Endothelial cell of umbilical vein (primary cell): Measurements from ENCODE around the gene TP53. TPM values are rescaled to one million over a fixed set of nuclear protein-coding genes. Genes with fewer than 3 reads are reported as not detected.
A peak's percentile ranks its signal among the peaks of the same experiment; 100 is the strongest.

Experiments
- BruUV-seq: library from RNA; stranded (reverse); fragments of 400-500 nt; replicated peaks from 2 replicates; lab custom pipeline; 2021; lab: Mats Ljungman, UMichigan
- CTCF ChIA-PET: fragments of 300-600, 350-600 bp; sonication (Branson Sonifier 250); formaldehyde crosslinking; loops from one replicate; lab custom pipeline; 2021; ENCODE audit warnings: antibody characterized with exemption, inconsistent platforms; lab: Charles Lee
- POLR2A ChIA-PET: fragments of 300-600, 350-600 bp; sonication (Branson Sonifier 250); formaldehyde crosslinking; loops from one replicate; lab custom pipeline; 2021; ENCODE audit warnings: antibody characterized with exemption, inconsistent platforms; lab: Charles Lee
- DNase-seq: peaks from one replicate; pipeline ENCODE4 v3.0.0-alpha.2; 2011; ENCODE audit warnings: low read depth, low spot score
- FAIRE-seq: peaks from 2 replicates; lab custom pipeline; 2011; peaks lifted over from hg19 to GRCh38; lab: Jason Lieb, UNC
- H2AFZ ChIP-seq: 2 replicates; pipeline ENCODE4 v1.6.0; 2012; ENCODE audit warnings: low read depth, low read length, control low read depth, inconsistent platforms
- H3K27ac ChIP-seq: 2 replicates; pipeline ENCODE4 v1.5.1; 2011; ENCODE audit warnings: low read depth, mild to moderate bottlenecking, control low read depth, low read length, moderate library complexity; ENCODE audit not compliant: insufficient read depth
- H3K27me3 ChIP-seq, 2 experiments: 2 replicates each; pipeline versions ENCODE4 v1.6.0 to v1.6.1; 2011; ENCODE audit warnings: low read length in 2 of 2, mixed read lengths in 1 of 2; ENCODE audit not compliant: control insufficient read depth in 2 of 2, insufficient read depth in 2 of 2
- H3K36me3 ChIP-seq, 2 experiments: 2 replicates in 1 of 2; 3 replicates in 1 of 2; pipeline ENCODE4 v1.5.1; 2011; ENCODE audit warnings: low read length in 2 of 2, mild to moderate bottlenecking in 1 of 2, moderate library complexity in 1 of 2; ENCODE audit not compliant: control insufficient read depth in 2 of 2, insufficient read depth in 2 of 2; ENCODE audit errors: extremely low read depth in 1 of 2
- H3K4me1 ChIP-seq: 3 replicates; pipeline ENCODE4 v1.5.1; 2011; ENCODE audit warnings: mild to moderate bottlenecking, low read length; ENCODE audit not compliant: control insufficient read depth, insufficient read depth; ENCODE audit errors: extremely low read depth
- H3K4me2 ChIP-seq: 2 replicates; pipeline ENCODE4 v1.6.1; 2011; ENCODE audit warnings: low read length, control low read depth, mixed read lengths; ENCODE audit not compliant: insufficient read depth
- H3K4me3 ChIP-seq, 3 experiments: fragments of 200-600 bp in 1 of 3; sonication (generic), shearing (Covaris generic) in 1 of 3; replicated peaks in 1 of 3; 2 replicates each; pipeline ENCODE4 v1.5.1; 2011 to 2016; ENCODE audit warnings: control low read depth in 3 of 3, low read length in 3 of 3, mild to moderate bottlenecking in 2 of 3, inconsistent platforms in 1 of 3, low read depth in 1 of 3, moderate library complexity in 1 of 3; ENCODE audit not compliant: insufficient read depth in 1 of 3
- H3K79me2 ChIP-seq: 2 replicates; pipeline ENCODE4 v1.6.0; 2012; ENCODE audit warnings: low read length, inconsistent platforms; ENCODE audit not compliant: control insufficient read depth, insufficient read depth
- H3K9ac ChIP-seq: replicated peaks from 2 replicates; pipeline ENCODE3; 2011; ENCODE audit warnings: low read length, control low read depth; ENCODE audit not compliant: insufficient read depth; ENCODE audit errors: extremely low read depth
- H3K9me1 ChIP-seq: replicated peaks from 3 replicates; pipeline ENCODE4 v1.6.0; 2011; ENCODE audit warnings: mild to moderate bottlenecking, low read length; ENCODE audit not compliant: control insufficient read depth, insufficient read depth; ENCODE audit errors: extremely low read depth
- H3K9me3 ChIP-seq: replicated peaks from 2 replicates; pipeline ENCODE4 v1.5.1; 2012; ENCODE audit warnings: low read length, inconsistent platforms; ENCODE audit not compliant: control insufficient read depth, insufficient read depth
- H4K20me1 ChIP-seq: replicated peaks from 2 replicates; pipeline ENCODE3; 2011; ENCODE audit warnings: mild to moderate bottlenecking, low read length; ENCODE audit not compliant: control insufficient read depth, insufficient read depth; ENCODE audit errors: extremely low read depth
- CTCF ChIP-seq, 2 donors: IDR thresholded peaks; 1 replicate in 1 of 2; 2 replicates in 1 of 2; pipeline ENCODE4 v1.5.1; 2011; ENCODE audit warnings: low read length in 2 of 2, mild to moderate bottlenecking in 2 of 2, moderate library complexity in 2 of 2, control low read depth in 1 of 2, inconsistent platforms in 1 of 2, low read depth in 1 of 2; ENCODE audit not compliant: insufficient read depth in 1 of 2; ENCODE audit errors: extremely low read depth in 1 of 2
- EZH2 ChIP-seq: IDR thresholded peaks from 2 replicates; pipeline ENCODE4 v1.6.1; 2012; ENCODE audit warnings: borderline replicate concordance, low read depth, mild to moderate bottlenecking, moderate library complexity, low read length, inconsistent platforms; ENCODE audit not compliant: severe bottlenecking
- FOS ChIP-seq: IDR thresholded peaks from 2 replicates; pipeline ENCODE4 v1.6.1; 2011; ENCODE audit warnings: mild to moderate bottlenecking, low read length, moderate library complexity, borderline replicate concordance; ENCODE audit not compliant: insufficient read depth
- GATA2 ChIP-seq: IDR thresholded peaks from 2 replicates; pipeline ENCODE4 v1.7.0; 2011; ENCODE audit warnings: low read depth, mild to moderate bottlenecking, moderate library complexity, mixed read lengths, low read length; ENCODE audit not compliant: insufficient read length, insufficient read depth
- JUN ChIP-seq: IDR thresholded peaks from 2 replicates; pipeline ENCODE4 v1.6.1; 2011; ENCODE audit warnings: borderline replicate concordance, low read depth; ENCODE audit not compliant: insufficient read length, insufficient read depth
- MAX ChIP-seq: IDR thresholded peaks from 2 replicates; pipeline ENCODE4 v1.6.1; 2011; ENCODE audit not compliant: insufficient read depth, insufficient read length
- MYC ChIP-seq: IDR thresholded peaks from one replicate; pipeline ENCODE4 v1.6.1; 2011; ENCODE audit warnings: mild to moderate bottlenecking, low read depth, low read length
- POLR2A ChIP-seq: IDR thresholded peaks from 2 replicates; pipeline ENCODE4 v1.6.1; 2012; ENCODE audit warnings: low read depth, mild to moderate bottlenecking, control low read depth, low read length
- POLR2AphosphoS5 ChIP-seq: IDR thresholded peaks from 2 replicates; pipeline ENCODE4 v1.6.1; 2012; ENCODE audit warnings: low read depth, mild to moderate bottlenecking, control low read depth, low read length, moderate library complexity; ENCODE audit not compliant: insufficient read depth
- dilution Hi-C: fragments of 300-500 bp; cut with MboI; formaldehyde crosslinking; loops from one replicate; pipeline ENCODE4 v1.15.0; 2019; ENCODE audit warnings: low sequenced_read_pairs; ENCODE audit not compliant: extremely low pct_ligation_motif_present
- intact Hi-C: fragments of 100-400 bp; cut with micrococcal nuclease; formaldehyde crosslinking; loops from one replicate; pipeline ENCODE4 v1.10.0; 2022
- polyA plus RNA-seq, 4 experiments: library from polyadenylated mRNA; depleted of rRNA in 3 of 4; stranded (reverse) in 3 of 4; unstranded in 1 of 4; fragments of >200 nt; gene quantifications; 2 replicates each; pipeline versions ENCODE4 v1.2.1 to v1.2.3, GENCODE V29; 2011 to 2012; ENCODE audit warnings: missing spikeins in 1 of 4
- total RNA-seq: library from RNA; stranded (reverse); gene quantifications from 2 replicates; pipeline ENCODE4 v1.2.3, GENCODE V29; 2021

TP53 gene
- total and polyA plus RNA-seq, 2 donors (not counting 3 experiments of a cell fraction or from before 2014, with no cell fraction given), result 82.1 to 138 TPM

- intact Hi-C loops, result loop anchor here (1.0 kb wide), 3 partner anchors 13 to 84 kb away; partner anchors contain the start of genes EFNB3 and WRAP53
- DNase-seq, result no peak
Measured at GRCh38 chr17:7717756-7718350, 30.6 kb upstream of the TP53 start.

More at GRCh38 chr17:7717756-7718350, 30.6 kb upstream of the TP53 start:
- ChIA-PET CTCF (interaction anchor here (0.7 to 4.5 kb wide), 9 partner anchors 13 to 324 kb away, joined by 3 to 45 read pairs (median 6); partner anchors contain the start of genes EFNB3, FXR2, SAT2 and TP53), POLR2A (no interaction called here)
- no peak for FAIRE-seq
- peak overlapping the region; percentile 53 to 69 (median 63) for H3K4me3 ChIP-seq
- H3K9me3 ChIP-seq, result no peaks in the 10 kb centered on the region
- no peak overlapping the region for H3K9ac ChIP-seq
- no peaks in the 10 kb centered on the region for H3K36me3 ChIP-seq
- dilution Hi-C loops, result no loop called here
- peak overlapping the region; percentile 98 for H2AFZ ChIP-seq
- H3K4me2 ChIP-seq, result peak overlapping the region; percentile 89
- peaks cover 5% of the 10 kb centered on the region for H3K4me1 ChIP-seq
- H3K79me2 ChIP-seq, result no peaks in the 10 kb centered on the region
- no TSS peak for BruUV-seq
- peaks cover 23 to 32% of the 10 kb centered on the region in 2 experiments for H3K27me3 ChIP-seq
- H4K20me1 ChIP-seq, result no peaks in the 10 kb centered on the region
- H3K27ac ChIP-seq, result no peak overlapping the region
- TF ChIP-seq MYC (no peak), POLR2AphosphoS5 (no peak), POLR2A (no peak), FOS (no peak), GATA2 (no peak), JUN (no peak), EZH2 (no peak), MAX (no peak), CTCF (IDR thresholded peaks at IDR 0.05; ENCODE audit: extremely low read depth in 1 of 2, insufficient read depth in 1 of 2, low read depth in 1 of 2, low read length in 2 of 2) (no peak)
- no peaks in the 10 kb centered on the region for H3K9me1 ChIP-seq
